HEK293 (cell line): ENCODE measurements around the gene C3orf62.

Experiments used
- CTCF ChIP-seq: fragments of 450-650 bp; formaldehyde crosslinking; IDR thresholded peaks from 2 replicates; pipeline ENCODE4 v1.5.1; 2016; ENCODE audit warnings: missing biosample characterization, missing genetic modification characterization
- SETDB1 ChIP-seq: IDR thresholded peaks from one replicate; pipeline ENCODE4 v1.6.1; 2017; ENCODE audit warnings: mild to moderate bottlenecking, low read length, moderate library complexity, mixed read lengths; ENCODE audit not compliant: insufficient read length

GRCh38 chr3:49298511-49298910, 21.5 kb upstream of the C3orf62 start:
- TF ChIP-seq CTCF (tag by site-specific recombination) (no peak), SETDB1 (no peak)
